HG02642 (cell line): Measurements from ENCODE around the gene TC2N.
"Not testable (repeated sequence)": the region's sequence is repeated elsewhere in the genome, so short reads cannot be mapped to it uniquely, and the experiment has no call there.

Source experiments
- ATAC-seq: cut with Tn5 transposase; IDR thresholded peaks from one replicate; pipeline ENCODE4 v1.9.1; 2021; ENCODE audit warnings: mild to moderate bottlenecking; ENCODE audit not compliant: unreplicated experiment, poor library complexity

Gene TC2N

GRCh38 chr14:91774140-91775096 is 92.9 kb downstream of the TC2N start:
- ATAC-seq = no peak

DNA sequence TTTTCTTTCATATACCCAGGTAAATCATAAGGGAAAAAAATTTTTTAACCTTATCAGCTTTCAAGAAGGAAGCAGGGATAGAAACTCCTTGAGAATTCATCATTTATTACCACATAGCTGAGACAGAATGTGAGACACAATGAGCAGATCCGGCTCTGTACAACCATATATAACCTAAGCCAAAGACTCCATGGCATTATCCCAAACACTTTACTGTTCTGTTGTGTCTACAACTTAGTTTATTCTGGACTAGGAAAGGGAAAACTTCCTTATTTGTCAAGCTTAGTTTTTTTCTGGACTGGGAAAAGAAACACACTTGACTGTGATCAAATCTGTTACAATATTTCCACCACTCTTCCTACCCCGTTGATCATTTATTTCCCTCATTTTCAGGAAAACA is 97.2 kb downstream of the TC2N start:
- no peak for ATAC-seq

- no peak for ATAC-seq
Measured at GRCh38 chr14:91755570-91756295, 111.6 kb downstream of the TC2N start.

GRCh38 chr14:91754819-91755218 is 112.5 kb downstream of the TC2N start:
- ATAC-seq = no peak

DNA sequence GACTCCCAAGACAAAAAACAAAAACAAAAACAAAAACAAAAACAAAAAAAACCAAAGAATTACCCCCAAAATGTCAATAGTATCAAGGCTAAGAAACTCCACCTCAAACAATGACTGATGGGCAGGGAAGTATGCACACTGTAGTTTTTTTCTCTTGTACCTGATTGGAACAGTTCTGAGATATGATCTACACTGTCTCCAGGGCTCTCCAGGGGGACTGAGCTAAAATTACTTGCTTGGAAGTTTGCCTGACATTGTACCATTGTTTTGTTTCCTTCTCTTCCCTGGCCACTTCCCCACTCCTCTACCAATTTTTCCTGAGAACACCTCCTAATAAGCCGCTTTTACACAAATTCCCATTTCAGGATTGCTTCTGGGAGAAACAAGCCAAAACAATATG is 113.2 kb downstream of the TC2N start:
- no peak for ATAC-seq

DNA sequence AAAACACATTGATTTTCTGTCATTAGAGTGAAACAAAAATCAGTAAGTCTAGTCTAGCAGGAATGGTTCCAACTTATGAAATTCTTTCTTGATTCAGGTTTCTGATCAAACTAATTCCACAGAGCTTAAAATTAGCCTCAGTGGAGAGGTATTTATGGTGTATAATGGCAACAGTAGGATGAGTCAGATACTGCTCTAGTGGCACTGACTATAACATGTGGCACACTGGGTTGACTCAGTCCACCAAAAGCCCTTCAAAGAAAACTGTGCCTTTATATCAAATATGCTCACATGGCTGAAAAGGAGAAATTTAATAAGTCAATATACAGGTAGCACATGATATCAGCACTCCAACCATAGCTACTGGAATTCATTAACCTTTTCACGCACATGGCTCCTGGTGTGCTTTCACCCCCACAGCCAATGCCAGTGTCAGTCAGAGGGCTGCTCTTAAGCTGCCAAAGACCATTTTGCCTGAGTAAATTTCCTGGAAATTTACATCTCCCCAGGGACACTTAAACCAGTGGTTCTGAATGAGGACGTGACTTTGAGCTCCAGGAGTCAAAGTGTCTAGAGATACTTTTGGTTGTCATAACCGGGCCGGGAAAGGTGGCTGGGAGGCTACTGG is 113.7 kb downstream of the TC2N start:
- ATAC-seq = no peak

DNA sequence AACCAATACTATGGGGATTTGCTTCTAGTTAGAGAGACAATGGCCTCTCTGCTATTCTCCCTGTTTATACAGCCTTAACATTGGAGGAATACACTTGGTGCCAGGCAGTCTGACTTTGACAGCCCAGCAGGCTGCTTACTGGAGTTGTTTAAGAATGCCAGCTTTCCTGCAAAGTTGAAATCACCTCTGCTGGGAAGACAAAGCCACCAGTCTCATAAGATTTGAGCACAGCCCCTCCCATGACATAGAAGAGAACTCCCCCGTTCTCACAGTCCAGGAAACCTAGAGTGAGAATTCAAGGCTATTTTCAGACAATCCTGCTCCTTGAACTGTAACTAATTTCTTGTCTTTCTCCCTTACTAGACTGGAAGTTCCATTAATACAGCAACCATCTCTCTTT is 114.4 kb downstream of the TC2N start:
- no peak for ATAC-seq

- no peak for ATAC-seq
Measured at GRCh38 chr14:91751719-91752118, 115.6 kb downstream of the TC2N start.

DNA sequence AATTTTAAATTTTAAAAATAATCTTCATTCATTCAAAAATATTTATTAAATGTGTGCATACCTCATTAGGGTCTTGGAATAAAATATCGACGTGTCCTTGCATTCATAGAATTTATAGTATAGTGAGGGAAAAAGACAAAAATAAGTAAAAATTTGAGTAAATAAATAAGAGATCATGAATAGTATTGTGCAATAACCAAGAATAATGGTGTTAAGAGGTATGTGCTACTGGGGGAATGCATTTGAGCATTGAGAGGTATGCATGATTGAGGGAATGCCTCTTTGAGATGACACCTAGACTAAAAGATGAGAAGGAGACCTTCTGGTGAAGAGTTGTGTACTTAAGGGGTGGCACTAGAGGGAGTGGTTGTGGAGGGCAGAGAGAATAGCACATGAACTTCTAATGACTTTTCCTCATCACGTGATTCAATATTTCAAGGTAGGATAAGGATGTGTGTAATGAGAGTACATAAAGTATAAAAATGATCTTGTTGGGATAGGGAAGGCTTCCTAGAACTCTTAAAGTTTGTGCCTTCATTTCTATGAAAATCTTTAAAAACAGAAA is 116.6 kb downstream of the TC2N start:
- no peak for ATAC-seq

DNA sequence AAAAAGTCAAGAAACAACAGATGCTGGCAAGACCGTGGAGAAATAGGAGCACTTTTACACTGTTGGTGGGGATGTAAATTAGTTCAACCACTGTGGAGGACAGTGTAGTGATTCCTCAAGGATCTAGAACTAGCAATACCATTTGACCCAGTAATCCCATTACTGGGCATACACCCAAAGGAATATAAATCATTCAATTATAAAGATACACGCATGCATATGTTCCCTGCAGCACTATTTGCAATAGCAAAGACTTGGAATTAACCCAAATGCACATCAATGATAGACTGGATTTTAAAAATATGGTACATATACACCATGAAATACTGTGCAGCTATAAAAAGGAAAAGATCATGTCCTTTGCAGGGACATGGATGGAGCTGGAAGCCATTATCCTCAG is 117.5 kb downstream of the TC2N start:
- ATAC-seq = no peak

- ATAC-seq = no peak
Measured at GRCh38 chr14:91748049-91748448, 119.3 kb downstream of the TC2N start.

- ATAC-seq = no peak
Measured at GRCh38 chr14:91745344-91745743, 122.0 kb downstream of the TC2N start.

- ATAC-seq = no peak
Measured at GRCh38 chr14:91744068-91744480, 123.3 kb downstream of the TC2N start.

GRCh38 chr14:91743305-91743653 is 124.1 kb downstream of the TC2N start:
- ATAC-seq = no peak

DNA sequence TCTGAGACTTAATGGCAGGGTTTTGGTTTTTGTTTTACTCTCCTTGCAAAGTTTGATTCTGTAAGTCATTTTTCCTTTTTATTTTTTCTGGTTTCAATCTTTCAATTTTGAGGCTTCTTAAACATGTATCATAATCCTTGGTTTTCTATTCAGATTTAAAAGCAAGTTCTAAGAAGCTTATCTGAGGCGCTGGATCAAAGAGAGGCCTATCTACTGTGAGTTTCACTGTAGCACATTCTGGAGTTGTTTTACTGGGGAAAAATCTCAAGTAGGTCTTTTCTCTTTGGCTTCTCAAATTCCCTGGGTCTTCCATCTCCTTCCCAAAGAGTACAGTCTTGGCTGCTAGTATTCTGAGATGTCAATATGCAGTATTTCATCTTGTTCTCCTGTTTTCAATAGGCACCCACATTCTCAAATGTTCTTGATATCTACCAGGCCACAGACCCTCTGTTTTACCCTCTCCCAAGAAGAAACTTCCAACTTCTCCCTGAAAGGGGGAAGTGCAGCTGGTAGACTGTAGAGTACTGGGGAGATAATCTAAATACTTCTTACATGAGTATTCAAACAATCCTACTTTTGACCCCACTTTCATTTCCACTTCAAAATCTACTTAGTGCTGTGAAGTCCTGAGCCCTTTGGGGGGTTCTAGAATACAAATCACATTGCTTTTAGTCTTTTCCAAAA is 124.6 kb downstream of the TC2N start:
- ATAC-seq = no peak

DNA sequence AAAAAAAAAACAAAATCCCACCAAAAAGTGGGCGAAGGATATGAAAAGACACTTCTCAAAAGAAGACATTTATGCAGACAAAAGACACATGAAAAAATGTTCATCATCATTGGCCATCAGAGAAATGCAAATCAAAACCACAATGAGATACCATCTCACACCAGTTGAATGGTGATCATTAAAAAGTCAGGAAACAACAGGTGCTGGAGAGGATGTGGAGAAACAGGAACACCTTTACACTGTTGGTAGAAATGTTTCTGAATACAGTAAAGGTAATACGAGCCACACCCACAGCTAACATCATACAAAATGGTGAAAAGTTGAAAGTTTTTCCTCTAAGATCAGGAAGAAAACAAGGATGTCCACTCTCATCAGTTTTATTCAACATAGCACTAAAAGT is 127.5 kb downstream of the TC2N start:
- not testable (repeated sequence) for ATAC-seq

- no peak for ATAC-seq
Measured at GRCh38 chr14:91737619-91738018, 129.7 kb downstream of the TC2N start.

DNA sequence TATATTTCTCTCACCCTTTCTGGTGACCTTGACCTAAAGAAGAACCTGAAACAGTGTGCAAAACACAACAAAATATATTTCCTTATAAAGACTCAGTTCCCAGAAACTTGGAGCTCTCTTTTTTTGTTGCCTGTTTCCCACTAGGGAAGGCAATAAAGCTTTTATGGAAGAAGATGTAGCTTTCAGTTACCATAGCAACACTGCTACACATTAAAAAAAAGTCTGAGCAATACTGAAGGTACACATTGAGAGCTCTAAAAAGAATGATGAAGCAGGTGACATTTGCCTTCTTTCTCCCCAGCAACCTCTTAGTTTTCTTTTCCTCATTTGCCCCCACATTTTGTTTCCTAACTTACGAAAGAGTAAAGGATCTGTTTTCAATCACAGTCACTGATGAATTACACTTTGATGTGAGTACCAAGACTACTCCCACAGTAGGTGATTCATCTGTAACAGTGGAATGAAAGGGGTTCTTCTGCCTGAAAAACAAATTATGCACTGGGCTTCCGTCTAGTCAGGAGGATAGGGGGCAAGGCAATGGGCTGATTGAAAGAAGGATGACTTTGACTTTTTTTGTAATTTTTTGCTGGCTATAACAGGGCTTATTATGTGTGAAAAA is 134.4 kb downstream of the TC2N start:
- ATAC-seq = no peak

DNA sequence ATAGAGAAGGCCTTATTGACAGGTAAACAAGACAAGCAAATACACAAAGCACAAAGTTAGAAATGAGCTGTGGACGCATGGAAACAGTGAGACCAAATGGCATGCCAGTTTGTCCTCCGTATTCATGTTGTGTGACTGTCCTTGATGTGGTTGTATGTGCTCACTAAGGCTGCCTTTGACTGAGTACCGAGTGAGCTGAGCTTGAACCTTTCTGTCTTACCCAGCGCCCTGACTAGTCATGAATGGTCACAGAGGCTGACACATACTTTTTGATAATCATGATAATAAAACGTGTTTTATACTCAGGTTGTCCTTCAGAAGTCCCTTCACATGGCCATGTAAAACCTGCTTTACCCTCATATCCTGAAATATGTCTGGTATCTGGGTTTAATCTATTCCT is 134.9 kb downstream of the TC2N start:
- ATAC-seq = no peak

- no peak for ATAC-seq
Measured at GRCh38 chr14:91731986-91732385, 135.3 kb downstream of the TC2N start, which contains the start of gene CATSPERB. Gene CATSPERB, minus strand, starts transcription at chr14:91732086. Its CDS starts 2,607 bp downstream, at chr14:91729479.
